Inflammatory macrophage treated with lipopolysaccharide for 4 hours (primary cell): Measurements from ENCODE around the gene ADAM8.
A peak's percentile ranks its signal among the peaks of the same experiment; 100 is the strongest.
"Not testable (repeated sequence)": the region's sequence is repeated elsewhere in the genome, so short reads cannot be mapped to it uniquely, and the experiment has no call there.

ENCODE experiments used
- DNase-seq: peaks from one replicate; pipeline ENCODE4 v3.0.0-alpha.2; 2020

Gene ADAM8

DNA sequence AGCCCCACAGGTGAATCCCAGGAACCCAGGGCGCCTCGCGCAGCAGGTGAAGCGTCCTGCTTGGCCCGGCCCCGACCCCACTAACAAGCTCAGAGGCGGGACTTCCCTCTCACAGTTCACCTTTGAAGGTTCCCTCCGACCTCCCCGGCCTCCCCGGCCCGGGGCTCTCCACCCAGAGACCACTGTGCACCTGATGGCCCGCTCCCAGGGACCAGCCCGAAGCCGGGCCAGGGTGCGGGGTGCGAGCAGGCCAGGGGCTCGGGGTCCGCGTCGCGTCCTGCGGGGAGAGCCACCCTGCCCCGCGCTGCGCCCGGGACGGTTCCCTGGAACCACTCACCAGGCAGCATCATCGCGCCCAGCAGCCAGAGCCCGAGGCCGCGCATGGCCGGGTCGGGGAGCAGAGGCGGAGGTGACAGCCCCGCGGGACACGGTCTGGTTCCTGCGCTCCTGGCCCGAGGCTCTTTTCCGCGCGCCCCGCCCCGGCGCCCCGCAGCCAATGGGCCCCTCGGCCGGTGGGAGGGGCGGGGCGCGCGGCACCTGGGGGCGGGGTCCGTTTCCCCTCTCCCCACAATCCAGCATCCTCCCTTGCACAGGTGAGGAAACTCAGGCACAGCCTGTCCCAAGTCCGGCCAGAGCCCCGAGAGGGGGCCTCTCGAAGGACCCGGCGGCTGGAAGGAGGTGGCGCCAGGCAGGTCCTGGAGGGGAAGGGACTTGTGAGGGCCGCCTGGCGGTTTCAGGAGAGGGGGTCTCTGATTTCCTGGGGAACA is at the start of gene ADAM8:
Gene ADAM8, minus strand, starts transcription at position 434 of the 767 bp plus-strand sequence. Its CDS starts 51 bp downstream, at position 383.
- DNase-seq = no peak

DNA sequence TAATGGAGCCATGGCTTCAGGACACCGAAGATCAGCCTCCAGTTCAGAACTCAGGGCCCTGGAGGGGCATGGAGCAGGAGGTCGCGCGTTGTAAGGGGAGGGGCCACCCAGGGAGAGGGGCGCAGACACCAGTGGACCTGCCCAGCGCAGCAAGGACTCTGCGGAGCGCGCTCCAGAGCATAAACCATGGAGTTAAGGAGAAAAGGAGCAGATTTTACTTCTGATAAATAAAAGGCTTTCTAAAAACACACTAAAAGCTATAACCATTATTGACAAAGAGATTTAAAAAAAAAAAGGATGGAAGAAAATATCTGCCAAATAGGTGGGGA is 49.5 kb upstream of the ADAM8 start:
- DNase-seq = no peak

DNA sequence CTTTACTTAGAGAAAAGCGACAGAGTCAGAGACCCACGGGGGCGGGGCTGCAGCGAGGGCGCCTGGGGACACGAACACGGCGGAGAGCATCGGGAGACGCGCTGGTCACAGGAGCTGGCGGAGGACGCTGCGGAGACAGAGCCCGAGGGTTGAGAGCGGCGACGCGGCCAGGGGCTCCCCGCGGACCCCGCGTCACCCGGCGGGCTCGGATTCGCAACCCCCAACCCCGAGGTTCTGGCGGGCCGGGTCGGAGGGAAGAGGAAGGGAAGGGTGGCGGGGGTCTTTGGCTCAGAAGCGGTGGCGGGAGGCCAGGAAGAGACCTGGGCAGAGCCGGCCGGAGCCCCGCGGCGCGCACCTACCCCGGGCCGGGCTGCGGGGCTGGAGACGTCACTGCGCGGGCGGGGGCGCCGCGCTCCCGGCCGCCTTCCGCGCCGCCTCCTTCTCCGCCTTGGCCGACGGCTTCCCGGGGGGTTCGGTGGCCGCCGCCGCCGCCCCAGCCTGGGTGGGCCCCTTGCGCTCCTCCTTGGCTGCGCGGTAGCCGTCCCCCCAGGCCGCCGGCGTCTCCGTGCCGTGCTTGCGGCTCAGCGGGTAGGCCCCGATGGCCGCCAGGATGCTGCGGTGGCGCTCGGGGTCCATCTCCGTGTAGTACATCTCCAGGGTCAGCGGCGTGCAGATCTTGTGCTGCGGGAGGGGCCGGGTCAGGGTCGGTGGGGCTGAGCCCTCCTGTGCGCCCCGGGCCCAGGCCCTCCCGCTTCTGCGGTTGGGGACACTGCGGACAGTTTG is 49.0 kb upstream of the ADAM8 start:
- DNase-seq = no peak

DNA sequence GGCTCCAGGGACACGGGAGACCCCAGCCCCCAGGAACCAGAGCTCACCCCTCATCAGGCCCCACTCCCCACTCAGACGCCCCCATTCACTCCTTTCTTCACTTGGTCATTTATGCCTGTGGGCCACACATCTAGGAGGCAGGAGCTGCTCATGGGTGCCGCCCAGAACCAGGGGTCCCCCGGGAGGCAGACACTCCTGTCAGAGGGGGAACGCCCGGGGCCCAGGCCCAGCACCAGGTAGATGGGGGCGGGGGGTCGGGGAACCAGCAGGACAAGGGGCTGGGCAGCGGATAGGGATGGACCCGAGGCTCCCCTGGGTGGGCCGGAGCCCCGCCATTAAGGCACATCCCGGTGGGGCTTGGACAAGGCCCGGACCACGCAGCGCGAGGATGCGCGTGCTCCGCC is 48.2 kb upstream of the ADAM8 start:
- no peak for DNase-seq

DNA sequence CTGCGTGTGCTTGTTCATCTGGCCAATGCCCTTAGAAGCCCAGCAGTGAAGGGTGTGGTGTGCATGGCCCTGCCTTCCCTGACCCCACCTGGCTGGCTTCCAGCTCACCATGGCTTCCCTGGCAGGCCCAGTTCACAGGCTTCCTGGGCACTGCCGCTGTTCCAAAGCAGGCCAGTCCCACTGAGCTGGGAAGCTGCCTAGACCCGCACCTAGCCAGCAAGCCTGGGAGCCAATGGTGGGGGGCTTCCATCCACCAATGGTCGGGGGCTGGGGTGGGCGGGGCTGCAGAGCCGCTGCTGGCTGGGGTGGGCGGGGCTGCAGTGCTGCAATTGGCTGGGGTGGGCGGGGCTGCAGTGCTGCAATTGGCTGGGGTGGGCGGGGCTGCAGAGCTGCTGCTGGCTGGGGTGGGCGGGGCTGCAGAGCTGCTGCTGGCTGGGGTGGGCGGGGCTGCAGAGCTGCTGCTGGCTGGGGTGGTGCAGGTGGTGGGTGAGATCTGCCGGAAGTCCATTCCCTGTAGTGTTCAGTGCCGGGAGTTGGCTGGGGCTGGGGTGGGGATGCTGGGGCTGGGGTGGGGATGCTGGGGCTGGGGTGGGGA is 47.6 kb upstream of the ADAM8 start:
- peak; percentile 20 for DNase-seq

DNA sequence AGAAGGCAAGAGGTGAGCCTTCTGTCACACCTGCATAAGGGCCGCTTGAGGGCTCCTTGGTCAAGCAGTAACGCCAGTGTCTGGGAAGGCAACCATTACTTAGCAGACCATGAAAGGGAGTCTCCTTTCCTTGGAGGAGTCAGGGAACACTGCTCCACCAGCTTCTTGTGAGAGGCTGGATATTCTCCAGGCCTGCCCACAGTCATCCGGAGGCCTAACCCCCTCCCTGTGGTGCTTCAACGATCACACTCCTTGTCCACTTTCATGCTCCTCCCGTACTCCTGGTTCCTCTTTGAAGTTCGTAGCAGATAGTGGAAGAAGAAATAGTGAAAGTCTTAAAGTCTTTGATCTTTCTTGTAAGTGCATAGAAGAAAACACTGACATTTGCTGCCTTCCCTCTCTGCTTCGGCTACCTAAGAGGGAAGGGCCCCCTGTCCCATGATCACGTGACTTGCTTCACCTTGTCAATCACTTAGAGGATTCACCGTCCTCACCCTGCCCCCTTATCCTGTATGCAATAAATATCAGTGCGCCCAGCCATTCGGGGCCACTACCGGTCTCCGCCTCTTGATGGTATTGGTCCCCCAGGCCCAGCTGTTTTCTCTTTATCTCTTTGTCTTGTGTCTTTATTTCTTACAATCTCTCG is 45.5 kb upstream of the ADAM8 start:
- DNase-seq = not testable (repeated sequence)

DNA sequence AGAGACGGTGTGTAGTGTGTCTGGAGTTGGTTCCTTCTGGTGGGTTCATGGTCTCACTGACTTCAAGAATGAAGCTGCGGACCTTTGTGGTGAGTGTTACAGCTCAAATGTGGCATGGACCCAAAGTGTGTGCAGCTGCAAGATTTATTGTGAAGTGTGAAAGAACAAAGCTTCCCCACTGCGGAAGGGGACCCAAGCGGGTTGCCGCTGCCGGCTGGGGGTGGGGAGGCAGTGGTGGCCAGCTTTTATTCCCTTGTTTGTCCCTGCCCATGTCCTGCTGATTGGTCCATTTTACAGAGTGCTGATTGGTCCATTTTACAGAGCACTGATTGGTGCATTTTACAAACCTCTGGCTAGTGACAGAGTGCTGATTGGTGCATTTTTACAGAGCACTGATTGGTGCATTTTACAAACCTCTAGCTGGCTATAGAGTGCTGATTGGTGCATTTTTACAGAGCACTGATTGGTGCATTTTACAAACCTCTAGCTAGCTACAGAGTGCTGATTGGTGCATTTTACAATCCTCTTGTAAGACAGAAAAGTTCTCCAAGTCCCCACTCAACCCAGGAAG is 44.3 kb upstream of the ADAM8 start:
- not testable (repeated sequence) for DNase-seq

DNA sequence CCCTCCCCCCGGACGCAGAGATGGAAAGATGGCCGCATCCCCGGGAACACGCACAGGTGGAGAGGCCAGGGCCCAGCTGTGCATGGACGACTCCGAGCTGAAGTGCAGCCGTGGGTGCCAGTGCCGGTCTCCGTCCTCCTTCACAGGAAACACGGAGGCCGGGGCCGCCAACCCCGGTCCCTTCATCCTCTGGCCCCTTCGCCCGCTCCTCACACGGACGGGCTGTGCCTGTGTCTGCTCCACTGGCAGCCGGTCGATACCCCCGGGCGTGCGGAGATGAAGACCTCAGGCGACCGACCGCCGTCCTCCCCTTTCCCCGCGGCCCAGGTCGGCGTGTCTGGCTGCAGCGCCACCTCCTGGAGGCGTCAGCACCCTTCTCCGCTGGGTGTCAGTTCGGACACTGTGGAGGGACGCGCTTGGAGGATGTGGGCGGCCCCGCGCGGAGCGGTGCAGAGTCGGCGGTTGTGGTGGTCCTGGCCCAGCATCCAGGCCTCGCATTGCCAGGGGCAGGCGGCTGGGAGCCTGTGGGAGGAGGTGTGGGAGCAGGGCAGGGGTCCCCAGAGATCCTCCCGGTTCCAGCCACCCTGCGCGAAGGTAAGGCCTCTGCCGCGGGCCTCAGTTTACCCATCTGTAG is 41.9 kb upstream of the ADAM8 start:
- DNase-seq = peak; percentile 69

DNA sequence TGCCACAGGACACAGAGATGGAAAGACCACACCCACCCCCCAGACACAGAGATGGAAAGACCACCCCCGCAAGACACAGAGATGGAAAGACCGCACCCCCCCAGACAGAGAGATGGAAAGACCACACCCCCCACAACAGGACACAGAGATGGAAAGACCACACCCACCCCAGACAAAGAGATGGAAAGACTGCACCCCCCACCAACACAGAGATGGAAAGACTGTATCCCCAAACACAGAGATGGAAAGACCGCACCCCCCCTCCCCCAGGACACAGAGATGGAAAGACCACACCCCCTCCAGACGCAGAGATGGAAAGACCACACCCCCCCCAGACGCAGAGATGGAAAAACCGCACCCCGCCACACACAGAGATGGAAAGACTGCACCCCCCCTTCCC is 40.1 kb upstream of the ADAM8 start:
- DNase-seq = no peak

DNA sequence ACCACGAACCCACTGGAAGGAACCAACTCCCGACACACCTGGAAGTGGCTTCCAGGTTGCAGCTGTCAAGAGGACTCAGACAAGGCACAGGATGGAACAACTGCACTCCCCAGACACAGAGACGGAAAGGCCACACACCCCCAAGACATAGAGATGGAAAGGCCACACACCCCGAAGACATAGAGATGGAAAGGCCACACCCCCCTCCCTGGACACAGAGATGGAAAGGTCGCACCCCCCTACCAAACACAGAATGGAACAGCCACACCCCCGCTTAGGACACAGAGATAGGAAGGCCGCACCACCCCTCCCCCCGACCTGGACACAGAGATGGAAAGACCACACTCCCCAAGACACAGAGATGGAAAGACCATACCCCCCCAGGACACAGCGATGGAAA is 39.6 kb upstream of the ADAM8 start:
- DNase-seq = no peak

DNA sequence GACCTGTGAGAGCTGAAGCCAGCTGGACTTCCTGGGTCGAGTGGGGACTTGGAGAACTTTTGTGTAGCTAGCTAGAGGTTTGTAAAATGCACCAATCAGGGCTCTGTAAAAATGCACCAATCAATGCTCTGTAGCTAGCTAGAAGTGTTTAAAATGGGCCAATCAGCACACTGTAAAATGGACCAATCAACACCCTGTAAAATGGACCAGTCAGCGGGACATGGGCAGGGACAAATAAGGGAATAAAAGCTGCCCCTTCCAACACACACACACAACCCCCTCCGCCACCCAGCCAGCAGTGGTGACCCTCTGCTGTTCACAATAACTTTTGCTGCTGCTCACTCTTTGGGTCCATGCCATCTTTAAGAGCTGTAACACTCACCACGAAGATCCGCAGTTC is 39.2 kb upstream of the ADAM8 start:
- no peak for DNase-seq

DNA sequence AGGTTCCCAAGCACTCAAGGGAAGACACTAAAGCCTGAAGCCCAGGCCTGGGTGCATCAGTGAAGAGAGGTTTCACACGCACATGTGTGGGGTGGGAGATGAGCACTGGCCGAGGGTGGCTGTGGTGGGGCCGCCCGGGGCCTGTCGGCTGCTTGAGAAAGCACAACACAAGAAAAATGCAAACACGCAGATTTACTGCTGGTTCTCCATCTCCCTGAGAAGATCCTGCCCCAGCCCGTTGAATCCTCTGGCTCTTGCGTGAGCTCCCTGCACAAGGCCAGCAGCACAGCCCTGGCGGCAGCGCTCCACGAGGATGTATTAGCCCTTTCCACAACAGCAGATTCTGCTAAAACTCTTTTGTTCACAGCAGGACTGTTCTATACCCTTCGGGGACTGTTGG is 38.2 kb upstream of the ADAM8 start:
- DNase-seq = no peak

DNA sequence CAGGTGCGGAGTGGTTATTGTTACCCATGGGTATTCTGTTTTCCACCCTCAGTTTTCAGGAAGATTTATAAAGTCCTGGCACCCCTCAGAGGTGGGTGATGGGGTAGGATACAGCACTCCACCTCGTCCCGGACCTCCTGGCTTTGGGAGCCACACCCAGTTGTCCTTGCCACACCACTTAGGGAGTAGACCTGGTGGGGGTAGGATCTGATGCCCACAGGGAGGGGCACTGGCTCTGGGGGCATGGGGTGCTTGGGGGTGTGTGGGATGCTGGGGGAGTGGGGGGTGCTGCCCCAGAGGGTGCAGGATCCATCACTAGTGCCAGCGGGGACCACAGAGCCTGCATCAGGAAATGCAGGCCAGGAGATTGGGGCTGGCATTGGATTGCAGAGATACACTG is 36.5 kb upstream of the ADAM8 start:
- no peak for DNase-seq

DNA sequence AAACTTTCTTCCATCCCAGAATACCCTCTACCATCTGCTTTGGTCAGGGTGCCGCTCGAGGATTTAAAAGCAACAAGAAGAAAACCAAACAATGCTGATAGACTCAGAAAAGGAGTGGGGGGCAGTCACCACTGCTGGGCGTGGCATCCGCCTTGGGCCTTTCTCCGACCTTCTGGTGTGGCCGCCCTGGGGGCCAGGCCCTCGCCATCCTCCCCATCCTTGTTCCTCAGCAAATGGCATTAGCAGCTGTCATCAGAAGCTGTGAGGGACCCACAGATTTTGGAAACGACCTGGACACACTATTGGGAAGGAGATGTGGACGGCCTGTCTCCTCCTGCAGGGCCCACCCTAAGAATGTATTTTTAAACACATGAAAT is 36.1 kb upstream of the ADAM8 start:
- DNase-seq = no peak

DNA sequence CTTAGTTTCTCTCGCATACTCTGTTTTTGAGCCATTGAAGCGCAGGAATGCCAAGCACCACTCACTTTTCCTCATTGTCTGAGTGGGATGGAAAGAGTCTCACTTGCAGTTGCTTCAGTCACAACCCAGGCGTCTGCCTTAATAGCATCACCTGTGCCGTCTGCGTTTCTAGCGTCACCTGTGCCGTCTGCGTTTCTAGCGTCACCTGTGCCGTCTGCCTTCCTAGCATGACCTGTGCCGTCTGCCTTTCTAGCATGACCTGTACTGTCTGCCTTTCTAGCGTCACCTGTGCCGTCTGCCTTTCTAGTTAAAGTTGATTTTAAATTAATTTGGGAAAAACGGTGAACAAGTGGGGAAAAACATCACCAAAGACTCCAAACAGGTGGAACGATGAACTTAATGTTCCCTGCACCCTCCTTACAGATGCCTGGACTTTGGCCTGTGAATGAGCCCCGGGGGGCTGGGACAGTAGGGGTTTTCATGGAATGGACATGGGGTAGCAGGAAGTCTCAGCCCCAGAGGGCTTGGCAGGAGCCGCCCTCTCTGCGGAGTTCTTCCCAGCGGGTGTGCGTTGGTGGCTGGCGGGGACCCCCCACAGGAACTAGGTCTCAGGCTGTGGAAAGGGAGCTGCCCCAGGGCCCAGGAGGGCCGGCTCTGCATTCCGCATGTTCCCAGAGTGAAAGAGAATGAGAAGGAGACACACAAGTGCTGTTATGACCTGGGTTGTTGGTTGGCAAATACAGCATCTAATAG is 35.5 kb upstream of the ADAM8 start:
- DNase-seq = no peak

DNA sequence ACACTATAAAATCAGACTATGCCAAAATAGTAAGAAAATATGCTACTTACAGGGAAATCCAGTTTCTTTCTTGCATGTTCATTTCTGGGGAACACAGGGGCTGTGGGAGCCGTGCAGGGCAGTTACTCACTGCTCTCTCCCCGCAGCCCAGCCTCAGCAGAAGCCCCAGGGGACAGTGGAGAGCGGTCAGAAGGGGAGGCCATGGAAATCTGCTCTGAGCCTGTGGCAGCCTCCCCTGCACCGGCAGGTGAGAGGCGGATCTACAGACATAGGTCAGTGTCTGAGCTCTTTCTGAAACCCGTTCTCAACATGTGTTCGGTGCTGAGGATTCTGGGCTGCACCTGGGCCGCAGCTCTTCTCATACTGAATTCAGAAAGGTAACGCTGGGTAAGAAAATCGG is 34.9 kb upstream of the ADAM8 start:
- no peak for DNase-seq

DNA sequence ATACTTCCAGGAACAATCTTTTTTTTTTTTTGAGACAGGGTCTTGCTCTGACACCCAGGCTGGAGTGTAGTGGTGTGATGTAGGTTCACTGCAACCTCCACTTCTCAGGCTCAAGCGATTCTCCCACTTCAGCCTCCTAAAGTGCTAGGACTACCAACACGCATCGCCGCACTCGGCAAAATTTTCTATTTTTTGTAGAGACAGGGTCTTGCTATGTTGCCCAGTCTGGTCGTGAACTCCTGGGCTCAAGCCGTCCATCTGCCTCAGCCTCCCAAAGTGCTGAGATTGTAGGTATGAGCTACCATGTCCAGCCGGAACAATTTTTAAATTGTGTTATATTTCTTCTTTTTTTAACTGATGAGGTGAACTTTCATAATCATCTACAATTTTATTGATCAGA is 34.1 kb upstream of the ADAM8 start:
- DNase-seq = no peak

DNA sequence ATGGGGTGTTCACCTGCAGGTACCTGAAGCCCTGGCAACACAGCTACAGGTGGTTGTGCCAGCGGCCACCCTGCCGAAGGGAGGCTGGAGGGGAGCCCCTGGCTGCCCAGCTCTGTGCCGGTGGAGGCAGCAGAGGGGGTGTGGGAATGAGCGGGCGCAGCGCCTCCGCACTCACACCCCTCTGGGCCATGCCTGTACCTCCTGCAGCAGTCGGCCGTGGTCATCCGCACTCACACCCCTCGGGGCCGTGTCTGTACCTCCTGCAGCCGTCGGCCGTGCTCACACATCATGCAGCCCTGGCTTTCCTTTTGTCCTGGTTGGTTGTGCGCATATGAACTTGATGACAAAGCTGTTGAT is 33.7 kb upstream of the ADAM8 start:
- no peak for DNase-seq

DNA sequence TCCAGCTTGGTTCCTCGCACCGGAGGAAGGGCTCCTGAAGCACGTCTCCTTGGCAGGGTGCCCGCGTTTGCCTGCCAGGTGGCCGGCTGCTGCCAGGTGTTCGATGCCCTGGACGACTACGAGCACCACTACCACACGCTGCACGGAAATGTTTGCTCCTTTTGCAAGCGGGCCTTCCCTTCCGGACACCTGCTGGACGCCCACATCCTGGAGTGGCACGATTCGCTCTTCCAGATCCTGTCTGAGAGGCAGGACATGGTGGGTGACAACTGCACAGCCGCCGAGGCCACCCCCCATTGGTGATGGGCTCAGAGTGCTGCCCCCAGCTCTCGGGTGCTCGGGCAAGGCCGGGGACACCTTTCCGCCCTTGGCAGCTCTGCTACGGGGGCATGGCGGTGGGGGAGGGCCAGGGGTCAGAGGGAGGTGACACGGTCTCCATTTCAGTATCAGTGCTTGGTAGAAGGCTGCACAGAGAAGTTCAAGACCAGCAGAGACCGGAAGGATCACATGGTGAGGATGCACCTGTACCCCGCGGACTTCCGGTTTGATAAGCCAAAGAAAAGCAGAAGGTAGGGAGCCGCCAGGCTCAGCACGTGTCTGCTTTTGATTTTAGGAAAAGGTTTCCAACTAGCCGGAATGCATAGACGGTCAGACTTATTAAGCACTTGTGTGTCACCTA is 33.2 kb upstream of the ADAM8 start:
- DNase-seq = no peak

DNA sequence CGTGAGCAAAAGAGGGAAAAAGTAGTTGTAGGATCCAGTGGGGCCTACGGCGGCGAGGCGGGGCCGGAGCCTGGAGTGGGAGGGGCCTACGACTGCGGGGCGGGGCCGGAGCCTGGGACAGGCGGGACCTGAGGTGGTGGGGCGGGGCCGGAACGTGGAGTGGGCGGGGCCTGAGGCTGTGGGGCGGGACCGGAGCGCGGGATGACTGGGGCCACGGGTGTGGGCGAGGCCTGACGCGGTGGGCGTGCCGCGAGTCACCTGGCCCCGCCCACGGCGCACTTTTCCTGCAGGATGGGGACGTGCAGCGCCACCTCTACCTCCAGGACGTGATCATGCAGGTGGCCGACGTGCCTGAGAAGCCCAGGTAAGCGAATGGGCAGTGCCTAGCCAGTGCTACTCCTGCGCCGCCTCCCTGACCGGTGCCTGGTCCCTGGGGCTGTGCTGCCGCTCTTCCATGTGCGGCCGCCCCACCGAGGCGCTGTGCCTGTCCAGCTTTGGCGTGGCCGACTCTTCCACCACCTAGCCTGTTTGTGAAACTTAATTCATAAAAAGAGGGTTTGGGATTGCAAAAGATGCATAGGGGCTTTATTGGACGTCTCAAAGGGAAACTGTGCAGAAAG is 32.5 kb upstream of the ADAM8 start:
- peak; percentile 92 for DNase-seq
